ENCODE data around the gene ARID1B.

Gene ARID1B

DNA sequence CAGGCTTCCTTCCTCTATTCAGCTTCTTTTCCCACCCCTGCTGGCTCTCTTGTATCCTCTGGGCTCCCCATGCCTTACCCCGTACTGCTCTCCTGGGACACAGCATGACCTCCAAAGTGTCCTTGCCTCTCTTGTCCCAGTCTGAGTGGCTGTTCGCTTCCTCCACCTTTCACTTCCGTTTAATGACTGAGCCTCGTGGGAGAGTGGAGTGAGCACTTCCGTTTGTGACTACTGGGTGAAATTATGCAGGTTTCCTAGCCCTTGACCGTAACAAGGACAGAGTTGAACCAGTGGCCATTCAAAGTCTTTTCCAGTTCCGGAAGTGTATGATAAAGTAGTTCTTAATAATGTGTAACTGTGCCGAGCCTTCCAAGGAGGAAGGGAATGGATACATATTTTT, 109.2 kb downstream of the ARID1B start:
- no peak overlapping the region for H3K4me3 ChIP-seq (ENCODE audit: low read depth, low read length)
- peaks cover 6% of the 10 kb centered on the region; the same call in 1 of the 2 replicates for H3K4me1 ChIP-seq (ENCODE audit: control insufficient read depth, insufficient read depth, low read length)
- H3K36me3 ChIP-seq (ENCODE audit: control insufficient read depth in 2 of 2, insufficient read depth in 1 of 2, low read length in 2 of 2), result no peaks in the 10 kb centered on the region
- POLR2A ChIA-PET, result no interaction called here
- CTCF ChIA-PET, result interaction anchor here (0.5 to 0.6 kb wide), 2 partner anchors 780 to 1027 kb away, joined by 3 read pairs; no protein-coding TSS in a partner anchor
- H3K9me3 ChIP-seq (ENCODE audit: control insufficient read depth, insufficient read depth, low read depth, low read length), result no peaks in the 10 kb centered on the region
- H3K27ac ChIP-seq (ENCODE audit: extremely low read depth, low read depth, low read length), result no peak overlapping the region
- TF ChIP-seq ZNF423 (tag by site-specific recombination; IDR thresholded peaks at IDR 0.05) (0 out of 2 replicates have a peak, but pooled peaks have one; percentile 16), ZNF394 (tag by site-specific recombination; IDR thresholded peaks at IDR 0.05; ENCODE audit: borderline replicate concordance) (0 out of 2 replicates have a peak, but pooled peaks have one; percentile 3), ZIC2 (tag by site-specific recombination; IDR thresholded peaks at IDR 0.05) (peak; percentile 35; the same call in 1 of the 2 replicates), ZSCAN16 (tag by site-specific recombination; IDR thresholded peaks at IDR 0.05) (peak; percentile 89), ZNF544 (tag by site-specific recombination; IDR thresholded peaks at IDR 0.05) (no peak)

DNA sequence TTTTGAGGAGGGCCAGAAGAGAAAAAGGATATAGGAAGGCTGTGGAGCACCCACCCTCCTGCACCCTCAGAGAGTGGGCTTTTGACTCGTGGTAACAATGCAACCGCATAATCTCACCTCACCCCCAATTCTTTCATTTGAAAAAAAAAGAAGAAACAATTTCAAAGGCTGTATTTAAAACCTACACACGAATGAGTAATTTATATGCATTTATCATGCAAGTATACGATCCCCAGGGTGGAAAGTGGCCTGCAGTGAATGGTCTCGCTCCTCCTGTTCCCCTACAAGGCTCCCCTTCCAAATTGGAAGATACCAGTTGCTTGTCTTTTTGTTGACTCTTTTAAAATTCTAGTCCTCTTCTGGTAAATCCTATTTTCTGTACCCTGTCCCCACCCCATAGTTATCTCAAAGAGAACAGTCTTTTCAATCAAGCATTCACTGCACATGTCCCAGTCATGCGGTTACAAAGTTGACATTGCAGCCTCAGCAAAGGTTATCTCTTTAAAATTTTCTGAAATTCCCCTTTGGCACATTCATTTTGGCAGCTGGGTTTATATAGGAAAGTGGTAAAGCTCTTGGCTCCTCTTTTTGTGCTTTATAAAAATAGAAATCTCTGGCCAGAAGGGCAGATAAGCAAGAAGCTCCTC, 110.6 kb downstream of the ARID1B start:
- Histone ChIP-seq H3K4me3 (ENCODE audit: low read depth, low read length) (no peak overlapping the region), H3K27ac (ENCODE audit: extremely low read depth, low read depth, low read length) (no peak overlapping the region), H3K9me3 (ENCODE audit: control insufficient read depth, insufficient read depth, low read depth, low read length) (no peaks in the 10 kb centered on the region), H3K36me3 (ENCODE audit: control insufficient read depth in 2 of 2, insufficient read depth in 1 of 2, low read length in 2 of 2) (no peaks in the 10 kb centered on the region), H3K4me1 (ENCODE audit: control insufficient read depth, insufficient read depth, low read length) (peaks cover 6% of the 10 kb centered on the region; the same call in 1 of the 2 replicates)
- ChIA-PET CTCF (interaction anchor here (0.6 kb wide), 1 partner anchor 304 kb away, joined by 3 read pairs; no protein-coding TSS in a partner anchor), POLR2A (no interaction called here)
- TF ChIP-seq KLF10 (tag by site-specific recombination; IDR thresholded peaks at IDR 0.05) (no peak), KLF9 (tag by site-specific recombination; IDR thresholded peaks at IDR 0.05; ENCODE audit: low read depth) (no peak), ZNF211 (tag by site-specific recombination; IDR thresholded peaks at IDR 0.05; ENCODE audit: low read depth) (no peak), ZNF174 (tag by site-specific recombination; IDR thresholded peaks at IDR 0.05) (no peak), ZSCAN16 (tag by site-specific recombination; IDR thresholded peaks at IDR 0.05) (no peak), ZNF169 (tag by site-specific recombination; IDR thresholded peaks at IDR 0.05) (no peak), KLF16 (tag by site-specific recombination; IDR thresholded peaks at IDR 0.05) (no peak), ZXDB (tag by site-specific recombination; IDR thresholded peaks at IDR 0.05) (no peak), ZNF394 (tag by site-specific recombination; IDR thresholded peaks at IDR 0.05; ENCODE audit: borderline replicate concordance) (no peak), ZNF529 (tag by site-specific recombination; IDR thresholded peaks at IDR 0.05; ENCODE audit: insufficient replicate concordance) (no peak), ZNF747 (tag by site-specific recombination; IDR thresholded peaks at IDR 0.05) (no peak), ZFHX2 (tag by site-specific recombination; conservative IDR thresholded peaks at IDR 0.05) (no peak), ZNF112 (tag by site-specific recombination; IDR thresholded peaks at IDR 0.05) (no peak), ZNF777 (tag by site-specific recombination; IDR thresholded peaks at IDR 0.05; ENCODE audit: borderline replicate concordance) (no peak), ZBTB1 (tag by site-specific recombination; IDR thresholded peaks at IDR 0.05) (no peak)
- TF ChIP-seq, protein P1, sequence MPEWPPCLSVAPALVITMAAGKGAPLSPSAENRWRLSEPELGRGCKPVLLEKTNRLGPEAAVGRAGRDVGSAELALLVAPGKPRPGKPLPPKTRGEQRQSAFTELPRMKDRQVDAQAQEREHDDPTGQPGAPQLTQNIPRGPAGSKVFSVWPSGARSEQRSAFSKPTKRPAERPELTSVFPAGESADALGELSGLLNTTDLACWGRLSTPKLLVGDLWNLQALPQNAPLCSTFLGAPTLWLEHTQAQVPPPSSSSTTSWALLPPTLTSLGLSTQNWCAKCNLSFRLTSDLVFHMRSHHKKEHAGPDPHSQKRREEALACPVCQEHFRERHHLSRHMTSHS (tag by site-specific recombination; IDR thresholded peaks at IDR 0.05), result no peak
- TF ChIP-seq, protein P2, sequence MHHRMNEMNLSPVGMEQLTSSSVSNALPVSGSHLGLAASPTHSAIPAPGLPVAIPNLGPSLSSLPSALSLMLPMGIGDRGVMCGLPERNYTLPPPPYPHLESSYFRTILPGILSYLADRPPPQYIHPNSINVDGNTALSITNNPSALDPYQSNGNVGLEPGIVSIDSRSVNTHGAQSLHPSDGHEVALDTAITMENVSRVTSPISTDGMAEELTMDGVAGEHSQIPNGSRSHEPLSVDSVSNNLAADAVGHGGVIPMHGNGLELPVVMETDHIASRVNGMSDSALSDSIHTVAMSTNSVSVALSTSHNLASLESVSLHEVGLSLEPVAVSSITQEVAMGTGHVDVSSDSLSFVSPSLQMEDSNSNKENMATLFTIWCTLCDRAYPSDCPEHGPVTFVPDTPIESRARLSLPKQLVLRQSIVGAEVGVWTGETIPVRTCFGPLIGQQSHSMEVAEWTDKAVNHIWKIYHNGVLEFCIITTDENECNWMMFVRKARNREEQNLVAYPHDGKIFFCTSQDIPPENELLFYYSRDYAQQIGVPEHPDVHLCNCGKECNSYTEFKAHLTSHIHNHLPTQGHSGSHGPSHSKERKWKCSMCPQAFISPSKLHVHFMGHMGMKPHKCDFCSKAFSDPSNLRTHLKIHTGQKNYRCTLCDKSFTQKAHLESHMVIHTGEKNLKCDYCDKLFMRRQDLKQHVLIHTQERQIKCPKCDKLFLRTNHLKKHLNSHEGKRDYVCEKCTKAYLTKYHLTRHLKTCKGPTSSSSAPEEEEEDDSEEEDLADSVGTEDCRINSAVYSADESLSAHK (tag by site-specific recombination; IDR thresholded peaks at IDR 0.05), result no peak
- TF ChIP-seq, protein P3, sequence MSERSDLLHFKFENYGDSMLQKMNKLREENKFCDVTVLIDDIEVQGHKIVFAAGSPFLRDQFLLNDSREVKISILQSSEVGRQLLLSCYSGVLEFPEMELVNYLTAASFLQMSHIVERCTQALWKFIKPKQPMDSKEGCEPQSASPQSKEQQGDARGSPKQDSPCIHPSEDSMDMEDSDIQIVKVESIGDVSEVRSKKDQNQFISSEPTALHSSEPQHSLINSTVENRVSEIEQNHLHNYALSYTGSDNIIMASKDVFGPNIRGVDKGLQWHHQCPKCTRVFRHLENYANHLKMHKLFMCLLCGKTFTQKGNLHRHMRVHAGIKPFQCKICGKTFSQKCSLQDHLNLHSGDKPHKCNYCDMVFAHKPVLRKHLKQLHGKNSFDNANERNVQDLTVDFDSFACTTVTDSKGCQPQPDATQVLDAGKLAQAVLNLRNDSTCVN (tag by site-specific recombination; optimal IDR thresholded peaks at IDR 0.05), result no peak
- TF ChIP-seq, protein P4, sequence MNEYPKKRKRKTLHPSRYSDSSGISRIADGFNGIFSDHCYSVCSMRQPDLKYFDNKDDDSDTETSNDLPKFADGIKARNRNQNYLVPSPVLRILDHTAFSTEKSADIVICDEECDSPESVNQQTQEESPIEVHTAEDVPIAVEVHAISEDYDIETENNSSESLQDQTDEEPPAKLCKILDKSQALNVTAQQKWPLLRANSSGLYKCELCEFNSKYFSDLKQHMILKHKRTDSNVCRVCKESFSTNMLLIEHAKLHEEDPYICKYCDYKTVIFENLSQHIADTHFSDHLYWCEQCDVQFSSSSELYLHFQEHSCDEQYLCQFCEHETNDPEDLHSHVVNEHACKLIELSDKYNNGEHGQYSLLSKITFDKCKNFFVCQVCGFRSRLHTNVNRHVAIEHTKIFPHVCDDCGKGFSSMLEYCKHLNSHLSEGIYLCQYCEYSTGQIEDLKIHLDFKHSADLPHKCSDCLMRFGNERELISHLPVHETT (tag by site-specific recombination; IDR thresholded peaks at IDR 0.05), result no peak
- TF ChIP-seq, protein P5, sequence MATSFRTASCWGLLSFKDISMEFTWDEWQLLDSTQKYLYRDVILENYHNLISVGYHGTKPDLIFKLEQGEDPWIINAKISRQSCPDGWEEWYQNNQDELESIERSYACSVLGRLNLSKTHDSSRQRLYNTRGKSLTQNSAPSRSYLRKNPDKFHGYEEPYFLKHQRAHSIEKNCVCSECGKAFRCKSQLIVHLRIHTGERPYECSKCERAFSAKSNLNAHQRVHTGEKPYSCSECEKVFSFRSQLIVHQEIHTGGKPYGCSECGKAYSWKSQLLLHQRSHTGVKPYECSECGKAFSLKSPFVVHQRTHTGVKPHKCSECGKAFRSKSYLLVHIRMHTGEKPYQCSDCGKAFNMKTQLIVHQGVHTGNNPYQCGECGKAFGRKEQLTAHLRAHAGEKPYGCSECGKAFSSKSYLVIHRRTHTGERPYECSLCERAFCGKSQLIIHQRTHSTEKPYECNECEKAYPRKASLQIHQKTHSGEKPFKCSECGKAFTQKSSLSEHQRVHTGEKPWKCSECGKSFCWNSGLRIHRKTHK (tag by site-specific recombination; IDR thresholded peaks at IDR 0.05), result no peak

Measured in HEK293 (cell line).